Measurements from ENCODE around the gene BOD1L1. TPM values are rescaled to one million over a fixed set of nuclear protein-coding genes. Genes with fewer than 3 reads are reported as not detected.
A peak's percentile ranks its signal among the peaks of the same experiment; 100 is the strongest.

The BOD1L1 gene
- polyA plus RNA-seq, 2 donors = 8.0 to 9.0 TPM

- Histone ChIP-seq H3K4me1 (ENCODE audit: control insufficient read depth in 2 of 2, insufficient read depth in 2 of 2, low read length in 1 of 2) (peaks cover 0 to 3% of the 10 kb centered on the region in 2 donors), H3K27ac (ENCODE audit: low read depth in 2 of 2, low read length in 1 of 2) (peak overlapping the region; percentile 96 to 98), H3K4me3 (ENCODE audit: low read depth in 1 of 2, low read length in 2 of 2) (peak overlapping the region; percentile 87 to 93), H3K27me3 (ENCODE audit: control insufficient read depth in 1 of 2, insufficient read depth in 2 of 2, low read length in 2 of 2) (no peaks in the 10 kb centered on the region), H3K9me3 (ENCODE audit: control insufficient read depth in 2 of 2, insufficient read depth in 1 of 2, low read depth in 1 of 2, low read length in 1 of 2) (no peaks in the 10 kb centered on the region), H3K36me3 (ENCODE audit: control insufficient read depth in 2 of 2, insufficient read depth in 2 of 2, low read length in 1 of 2) (no peaks in the 10 kb centered on the region)
- WGBS, 2 donors = 3% methylated on average over 9 of the region's 9 CpGs
These were observed 890 bp downstream of the BOD1L1 start for GRCh38 chr4:13626492-13627177.

- Histone ChIP-seq H3K27me3 (ENCODE audit: control insufficient read depth in 1 of 2, insufficient read depth in 2 of 2, low read length in 2 of 2) (no peaks in the 10 kb centered on the region), H3K36me3 (ENCODE audit: control insufficient read depth in 2 of 2, insufficient read depth in 2 of 2, low read length in 1 of 2) (peaks cover 5 to 7% of the 10 kb centered on the region in 2 donors), H3K4me1 (ENCODE audit: control insufficient read depth in 2 of 2, insufficient read depth in 2 of 2, low read length in 1 of 2) (no peaks in the 10 kb centered on the region), H3K4me3 (ENCODE audit: low read depth in 1 of 2, low read length in 2 of 2) (no peak overlapping the region), H3K9me3 (ENCODE audit: control insufficient read depth in 2 of 2, insufficient read depth in 1 of 2, low read depth in 1 of 2, low read length in 1 of 2) (no peaks in the 10 kb centered on the region), H3K27ac (ENCODE audit: low read depth in 2 of 2, low read length in 1 of 2) (no peak overlapping the region)
- 85 to 88% methylated on average over 2 of the region's 2 CpGs for WGBS, 2 donors
These were observed 9.2 kb downstream of the BOD1L1 start for GRCh38 chr4:13618212-13618806.

- WGBS, 2 donors = 83 to 86% methylated on average over 3 of the region's 3 CpGs
- Histone ChIP-seq H3K4me3 (ENCODE audit: low read depth in 1 of 2, low read length in 2 of 2) (no peak overlapping the region), H3K9me3 (ENCODE audit: control insufficient read depth in 2 of 2, insufficient read depth in 1 of 2, low read depth in 1 of 2, low read length in 1 of 2) (no peaks in the 10 kb centered on the region), H3K27me3 (ENCODE audit: control insufficient read depth in 1 of 2, insufficient read depth in 2 of 2, low read length in 2 of 2) (no peaks in the 10 kb centered on the region), H3K36me3 (ENCODE audit: control insufficient read depth in 2 of 2, insufficient read depth in 2 of 2, low read length in 1 of 2) (peaks cover 6 to 9% of the 10 kb centered on the region in 2 donors), H3K4me1 (ENCODE audit: control insufficient read depth in 2 of 2, insufficient read depth in 2 of 2, low read length in 1 of 2) (no peaks in the 10 kb centered on the region), H3K27ac (ENCODE audit: low read depth in 2 of 2, low read length in 1 of 2) (no peak overlapping the region)
These were observed 9.7 kb downstream of the BOD1L1 start for GRCh38 chr4:13617801-13618200.

- H3K27ac ChIP-seq (ENCODE audit: low read depth in 2 of 2, low read length in 1 of 2) = no peak overlapping the region
- no peaks in the 10 kb centered on the region for H3K4me1 ChIP-seq (ENCODE audit: control insufficient read depth in 2 of 2, insufficient read depth in 2 of 2, low read length in 1 of 2)
- WGBS, 2 donors = 93 to 95% methylated on average over 4 of the region's 4 CpGs
- no peaks in the 10 kb centered on the region for H3K9me3 ChIP-seq (ENCODE audit: control insufficient read depth in 2 of 2, insufficient read depth in 1 of 2, low read depth in 1 of 2, low read length in 1 of 2)
- peaks cover 12 to 13% of the 10 kb centered on the region in 2 donors for H3K36me3 ChIP-seq (ENCODE audit: control insufficient read depth in 2 of 2, insufficient read depth in 2 of 2, low read length in 1 of 2)
- no peak overlapping the region for H3K4me3 ChIP-seq (ENCODE audit: low read depth in 1 of 2, low read length in 2 of 2)
- H3K27me3 ChIP-seq (ENCODE audit: control insufficient read depth in 1 of 2, insufficient read depth in 2 of 2, low read length in 2 of 2) = no peaks in the 10 kb centered on the region
These were observed 10.9 kb downstream of the BOD1L1 start for GRCh38 chr4:13616597-13616996.

- H3K27me3 ChIP-seq (ENCODE audit: control insufficient read depth in 1 of 2, insufficient read depth in 2 of 2, low read length in 2 of 2) = no peaks in the 10 kb centered on the region
- WGBS, 2 donors = 79 to 80% methylated on average over 3 of the region's 3 CpGs
- H3K36me3 ChIP-seq (ENCODE audit: control insufficient read depth in 2 of 2, insufficient read depth in 2 of 2, low read length in 1 of 2) = peaks cover 12 to 13% of the 10 kb centered on the region in 2 donors
- no peaks in the 10 kb centered on the region for H3K4me1 ChIP-seq (ENCODE audit: control insufficient read depth in 2 of 2, insufficient read depth in 2 of 2, low read length in 1 of 2)
- H3K27ac ChIP-seq (ENCODE audit: low read depth in 2 of 2, low read length in 1 of 2) = no peak overlapping the region
- H3K4me3 ChIP-seq (ENCODE audit: low read depth in 1 of 2, low read length in 2 of 2) = no peak overlapping the region
- H3K9me3 ChIP-seq (ENCODE audit: control insufficient read depth in 2 of 2, insufficient read depth in 1 of 2, low read depth in 1 of 2, low read length in 1 of 2) = no peaks in the 10 kb centered on the region
These were observed 12.4 kb downstream of the BOD1L1 start for GRCh38 chr4:13615161-13615560.

GRCh38 chr4:13612569-13612968 is 15.0 kb downstream of the BOD1L1 start:
- H3K36me3 ChIP-seq (ENCODE audit: control insufficient read depth in 2 of 2, insufficient read depth in 2 of 2, low read length in 1 of 2) = peaks cover 7 to 10% of the 10 kb centered on the region in 2 donors
- 85 to 91% methylated on average over 4 of the region's 4 CpGs for WGBS, 2 donors
- H3K4me1 ChIP-seq (ENCODE audit: control insufficient read depth in 2 of 2, insufficient read depth in 2 of 2, low read length in 1 of 2) = no peaks in the 10 kb centered on the region
- no peaks in the 10 kb centered on the region for H3K27me3 ChIP-seq (ENCODE audit: control insufficient read depth in 1 of 2, insufficient read depth in 2 of 2, low read length in 2 of 2)
- no peak overlapping the region for H3K27ac ChIP-seq (ENCODE audit: low read depth in 2 of 2, low read length in 1 of 2)
- H3K4me3 ChIP-seq (ENCODE audit: low read depth in 1 of 2, low read length in 2 of 2) = no peak overlapping the region
- no peaks in the 10 kb centered on the region for H3K9me3 ChIP-seq (ENCODE audit: control insufficient read depth in 2 of 2, insufficient read depth in 1 of 2, low read depth in 1 of 2, low read length in 1 of 2)

GRCh38 chr4:13611283-13611842 is 16.2 kb downstream of the BOD1L1 start:
- peaks cover 7 to 10% of the 10 kb centered on the region in 2 donors for H3K36me3 ChIP-seq (ENCODE audit: control insufficient read depth in 2 of 2, insufficient read depth in 2 of 2, low read length in 1 of 2)
- no peak overlapping the region for H3K4me3 ChIP-seq (ENCODE audit: low read depth in 1 of 2, low read length in 2 of 2)
- H3K27me3 ChIP-seq (ENCODE audit: control insufficient read depth in 1 of 2, insufficient read depth in 2 of 2, low read length in 2 of 2) = no peaks in the 10 kb centered on the region
- no peak overlapping the region for H3K27ac ChIP-seq (ENCODE audit: low read depth in 2 of 2, low read length in 1 of 2)
- H3K9me3 ChIP-seq (ENCODE audit: control insufficient read depth in 2 of 2, insufficient read depth in 1 of 2, low read depth in 1 of 2, low read length in 1 of 2) = no peaks in the 10 kb centered on the region
- H3K4me1 ChIP-seq (ENCODE audit: control insufficient read depth in 2 of 2, insufficient read depth in 2 of 2, low read length in 1 of 2) = no peaks in the 10 kb centered on the region
- 53 to 70% methylated on average over 3 of the region's 3 CpGs for WGBS, 2 donors

- H3K9me3 ChIP-seq (ENCODE audit: control insufficient read depth in 2 of 2, insufficient read depth in 1 of 2, low read depth in 1 of 2, low read length in 1 of 2) = no peaks in the 10 kb centered on the region
- no peaks in the 10 kb centered on the region for H3K27me3 ChIP-seq (ENCODE audit: control insufficient read depth in 1 of 2, insufficient read depth in 2 of 2, low read length in 2 of 2)
- no peak overlapping the region for H3K27ac ChIP-seq (ENCODE audit: low read depth in 2 of 2, low read length in 1 of 2)
- WGBS, 2 donors = 94 to 95% methylated on average over 1 of the region's 1 CpG
- no peaks in the 10 kb centered on the region for H3K4me1 ChIP-seq (ENCODE audit: control insufficient read depth in 2 of 2, insufficient read depth in 2 of 2, low read length in 1 of 2)
- H3K36me3 ChIP-seq (ENCODE audit: control insufficient read depth in 2 of 2, insufficient read depth in 2 of 2, low read length in 1 of 2) = peaks cover 11 to 12% of the 10 kb centered on the region in 2 donors
- H3K4me3 ChIP-seq (ENCODE audit: low read depth in 1 of 2, low read length in 2 of 2) = no peak overlapping the region
These were observed 22.2 kb downstream of the BOD1L1 start for GRCh38 chr4:13605330-13605729.

- Histone ChIP-seq H3K4me3 (ENCODE audit: low read depth in 1 of 2, low read length in 2 of 2) (no peak overlapping the region), H3K27ac (ENCODE audit: low read depth in 2 of 2, low read length in 1 of 2) (no peak overlapping the region), H3K36me3 (ENCODE audit: control insufficient read depth in 2 of 2, insufficient read depth in 2 of 2, low read length in 1 of 2) (peaks cover 17 to 20% of the 10 kb centered on the region in 2 donors), H3K27me3 (ENCODE audit: control insufficient read depth in 1 of 2, insufficient read depth in 2 of 2, low read length in 2 of 2) (no peaks in the 10 kb centered on the region), H3K4me1 (ENCODE audit: control insufficient read depth in 2 of 2, insufficient read depth in 2 of 2, low read length in 1 of 2) (no peaks in the 10 kb centered on the region), H3K9me3 (ENCODE audit: control insufficient read depth in 2 of 2, insufficient read depth in 1 of 2, low read depth in 1 of 2, low read length in 1 of 2) (no peaks in the 10 kb centered on the region)
- 58 to 86% methylated on average over 2 of the region's 2 CpGs for WGBS, 2 donors
These were observed 25.7 kb downstream of the BOD1L1 start for GRCh38 chr4:13601848-13602247.

Data from esophagus (tissue), 2 donors.